Duodenal mucosa (tissue), 2 donors: Measurements from ENCODE around the gene CDRT4.

Source experiments
- H3K27ac ChIP-seq: one replicate; pipeline ENCODE4 v1.7.0; 2013; ENCODE audit warnings: low read depth, low read length
- H3K27me3 ChIP-seq, 2 donors: one replicate each; pipeline ENCODE4 v1.7.0; 2013; ENCODE audit warnings: low read length in 2 of 2, control low read depth in 1 of 2; ENCODE audit not compliant: insufficient read depth in 2 of 2, control insufficient read depth in 1 of 2
- H3K36me3 ChIP-seq, 2 donors: one replicate each; pipeline ENCODE4 v1.7.0; 2013; ENCODE audit warnings: low read length in 2 of 2, control low read depth in 1 of 2; ENCODE audit not compliant: insufficient read depth in 2 of 2, control insufficient read depth in 1 of 2
- H3K4me1 ChIP-seq, 2 donors: one replicate each; pipeline ENCODE4 v1.7.0; 2013; ENCODE audit warnings: low read length in 2 of 2, control low read depth in 1 of 2; ENCODE audit not compliant: insufficient read depth in 2 of 2, control insufficient read depth in 1 of 2
- H3K4me3 ChIP-seq, 2 donors: one replicate each; pipeline ENCODE4 v1.7.0; 2013; ENCODE audit warnings: low read length in 2 of 2, low read depth in 1 of 2
- H3K9ac ChIP-seq, 2 donors: one replicate each; pipeline ENCODE4 v1.7.0; 2013; ENCODE audit warnings: low read length in 2 of 2, low read depth in 1 of 2
- H3K9me3 ChIP-seq, 2 donors: one replicate each; pipeline ENCODE4 v1.7.0; 2013; ENCODE audit warnings: low read length in 2 of 2, control low read depth in 1 of 2; ENCODE audit not compliant: control insufficient read depth in 1 of 2

The CDRT4 gene

DNA sequence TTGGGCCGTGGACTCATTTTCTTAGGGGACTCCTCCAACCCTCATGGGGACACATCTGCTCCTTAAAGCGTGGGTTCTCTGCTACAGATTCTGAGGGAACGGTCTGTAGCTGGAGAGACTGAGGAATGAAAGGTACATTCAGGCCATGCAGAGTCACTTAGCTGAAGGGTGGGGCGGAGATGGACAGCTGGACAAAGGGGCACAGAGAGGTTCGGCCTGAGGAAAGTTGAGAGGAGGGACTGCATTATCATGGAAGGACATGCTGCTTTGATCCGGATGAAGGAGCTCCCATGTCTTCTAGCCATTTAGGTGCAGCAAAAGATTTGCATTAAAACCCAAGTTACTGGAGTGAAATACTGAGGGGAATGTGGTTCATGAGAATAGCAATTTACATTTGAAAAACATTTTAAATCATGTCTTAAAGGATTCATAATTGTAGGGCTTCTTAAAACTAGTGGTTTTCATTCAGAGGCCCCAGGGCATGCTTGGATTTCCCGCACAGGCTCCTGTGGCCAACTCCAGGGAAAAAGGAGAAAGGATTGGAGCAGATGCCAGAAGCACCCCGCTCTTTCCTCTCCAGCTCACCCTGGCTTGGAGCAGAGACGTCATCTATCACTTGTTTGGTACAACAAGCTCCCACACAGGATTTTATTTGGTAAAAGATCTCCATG is 54.2 kb downstream of the CDRT4 start:
- Histone ChIP-seq H3K36me3 (no peaks in the 10 kb centered on the region), H3K27ac (no peak overlapping the region), H3K9me3 (no peaks in the 10 kb centered on the region), H3K27me3 (no peaks in the 10 kb centered on the region), H3K4me1 (peaks cover 2 to 7% of the 10 kb centered on the region in 2 donors), H3K9ac (no peak overlapping the region), H3K4me3 (no peak overlapping the region)

DNA sequence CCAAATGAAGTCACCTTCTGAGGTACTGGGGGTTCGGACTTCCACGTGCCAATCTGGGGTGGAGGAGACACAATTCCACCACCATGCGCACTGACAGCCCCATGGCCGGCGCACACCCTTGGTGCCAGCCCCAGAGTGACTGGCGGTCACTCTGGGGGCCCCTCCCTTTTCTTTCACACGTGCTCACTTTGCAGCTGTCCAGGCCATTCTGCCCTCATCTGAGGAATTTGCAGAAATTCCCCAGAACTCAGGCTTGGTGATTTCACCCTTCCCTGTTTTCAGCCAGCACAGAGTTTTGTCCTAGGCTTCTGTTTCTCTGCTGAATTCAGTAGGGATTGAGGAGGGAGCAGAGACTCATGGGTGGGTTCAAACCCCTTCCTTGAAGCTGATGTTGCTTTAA is 54.8 kb downstream of the CDRT4 start:
- no peak overlapping the region for H3K27ac ChIP-seq
- peaks cover 2 to 7% of the 10 kb centered on the region in 2 donors for H3K4me1 ChIP-seq
- H3K9ac ChIP-seq, result no peak overlapping the region
- H3K36me3 ChIP-seq, result no peaks in the 10 kb centered on the region
- no peaks in the 10 kb centered on the region for H3K9me3 ChIP-seq
- H3K27me3 ChIP-seq, result no peaks in the 10 kb centered on the region
- H3K4me3 ChIP-seq, result no peak overlapping the region

DNA sequence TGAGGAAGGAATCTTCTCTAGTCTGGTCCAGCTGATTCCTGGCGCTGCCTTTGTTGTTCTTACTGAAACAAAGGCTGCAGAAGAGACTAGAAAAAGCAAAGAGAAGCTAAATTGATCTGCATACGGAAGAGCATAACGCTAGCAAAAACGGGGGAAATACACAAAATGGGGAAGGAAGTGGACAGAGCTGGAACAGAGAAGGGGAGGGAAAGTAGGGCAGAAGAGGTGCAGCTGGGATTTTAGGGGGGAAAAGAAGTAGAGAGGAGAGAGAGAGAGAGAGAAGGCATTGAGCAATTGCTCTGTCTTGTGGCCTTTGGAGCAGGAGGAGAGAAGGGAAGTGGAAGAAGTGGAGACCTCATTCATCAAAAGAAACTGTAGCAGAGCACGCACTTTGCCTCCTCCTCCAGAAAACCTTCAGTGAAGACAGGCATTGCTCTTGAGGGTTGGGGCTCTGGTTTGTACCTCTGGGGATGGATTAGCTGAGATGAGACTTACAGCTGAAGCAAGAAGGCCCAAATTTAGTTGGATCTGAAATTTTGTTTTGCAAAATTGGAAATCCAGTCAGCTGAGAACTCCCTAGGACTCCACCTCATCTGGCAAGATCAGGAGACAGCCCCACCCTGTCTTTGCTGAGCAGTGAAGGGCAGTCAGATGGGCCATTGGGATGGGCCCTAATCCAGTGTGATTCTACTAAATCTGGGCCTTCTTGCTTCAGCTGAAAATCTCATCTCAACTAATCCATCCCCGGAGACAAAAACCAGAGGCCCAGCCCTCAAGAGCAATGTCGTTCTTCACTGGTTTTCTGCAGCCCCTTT is 55.8 kb downstream of the CDRT4 start:
- H3K4me3 ChIP-seq, result no peak overlapping the region
- no peaks in the 10 kb centered on the region for H3K9me3 ChIP-seq
- no peaks in the 10 kb centered on the region for H3K27me3 ChIP-seq
- H3K27ac ChIP-seq, result no peak overlapping the region
- H3K9ac ChIP-seq, result no peak overlapping the region
- H3K4me1 ChIP-seq, result peaks cover 2 to 7% of the 10 kb centered on the region in 2 donors
- no peaks in the 10 kb centered on the region for H3K36me3 ChIP-seq

DNA sequence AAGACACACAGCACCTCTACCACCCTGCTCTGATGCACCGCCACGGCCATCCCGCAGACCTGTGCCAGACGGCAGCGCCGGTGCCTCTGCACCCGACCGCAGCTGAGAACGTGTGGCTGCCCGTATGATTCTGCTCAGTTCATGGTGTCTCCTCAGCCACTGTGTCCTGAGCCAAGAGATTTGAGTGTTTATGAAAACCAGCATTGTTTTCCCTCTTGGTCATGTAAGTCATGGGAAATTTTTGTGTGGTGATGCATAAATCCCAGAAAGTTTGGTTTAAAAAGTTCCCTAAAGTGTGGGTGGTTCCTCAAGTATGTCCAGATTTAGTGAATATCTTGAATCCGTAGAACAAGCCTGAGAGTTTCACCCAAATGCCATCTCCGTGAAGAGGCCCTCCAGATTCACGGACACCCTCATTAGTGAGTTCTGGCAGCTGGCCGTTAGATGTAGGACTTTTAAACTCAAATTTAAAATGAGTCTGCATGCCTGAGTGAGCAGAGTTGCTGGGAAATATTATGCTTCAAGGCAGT is 57.6 kb downstream of the CDRT4 start:
- Histone ChIP-seq H3K4me1 (peaks cover 12 to 19% of the 10 kb centered on the region in 2 donors), H3K9ac (peak overlapping the region in 1 of 2 donors; percentile 5), H3K4me3 (no peak overlapping the region)

DNA sequence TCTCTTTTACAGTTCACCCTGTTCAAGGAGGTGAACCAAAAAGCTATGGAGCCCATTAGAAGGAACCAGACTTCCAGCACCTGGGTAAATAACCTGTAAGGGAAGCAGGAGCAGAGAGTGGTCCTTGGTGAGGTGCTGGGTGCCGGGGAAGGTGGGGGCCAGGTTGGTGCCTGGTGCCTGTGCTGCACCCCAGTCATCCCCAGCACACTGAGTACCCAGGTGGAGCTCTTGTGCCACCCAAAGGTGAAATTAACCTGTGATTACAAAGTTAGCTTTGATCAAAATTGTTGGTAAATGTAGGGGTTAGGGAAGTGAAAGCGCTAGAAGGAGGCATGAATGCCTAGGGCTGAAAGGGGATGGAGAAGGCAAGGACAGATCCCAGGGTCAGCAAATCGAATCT is 58.6 kb downstream of the CDRT4 start:
- H3K4me1 ChIP-seq, result peaks cover 20 to 24% of the 10 kb centered on the region in 2 donors
- H3K27me3 ChIP-seq, result no peaks in the 10 kb centered on the region
- H3K36me3 ChIP-seq, result no peaks in the 10 kb centered on the region
- no peak overlapping the region for H3K27ac ChIP-seq
- no peak overlapping the region for H3K4me3 ChIP-seq
- H3K9me3 ChIP-seq, result no peaks in the 10 kb centered on the region
- no peak overlapping the region for H3K9ac ChIP-seq

More for the DNA sequence above, 57.6 kb downstream of the CDRT4 start:
- H3K9me3 ChIP-seq, result no peaks in the 10 kb centered on the region
- H3K36me3 ChIP-seq, result no peaks in the 10 kb centered on the region
- H3K27me3 ChIP-seq, result no peaks in the 10 kb centered on the region
- H3K27ac ChIP-seq, result peak overlapping the region; percentile 2

DNA sequence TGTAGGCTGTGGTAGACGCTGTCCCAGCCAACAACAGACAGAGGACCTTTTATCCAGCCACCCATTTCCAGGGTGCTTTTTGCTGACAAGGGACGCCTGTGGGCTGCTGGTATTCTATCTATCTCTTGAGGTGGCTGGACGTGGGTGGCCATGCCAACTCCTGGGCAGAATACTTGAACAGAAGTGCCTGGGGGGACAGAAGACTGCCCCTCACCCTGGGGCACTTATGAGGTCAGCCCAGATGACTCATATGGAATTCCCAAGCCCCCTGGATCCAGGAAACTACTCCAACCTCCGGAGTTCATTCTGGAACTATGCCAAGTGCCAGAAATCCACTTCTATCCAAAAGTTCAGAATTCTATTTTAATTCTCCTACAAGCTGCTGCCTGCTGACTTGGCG is 61.3 kb downstream of the CDRT4 start:
- no peak overlapping the region for H3K9ac ChIP-seq
- H3K27ac ChIP-seq, result no peak overlapping the region

DNA sequence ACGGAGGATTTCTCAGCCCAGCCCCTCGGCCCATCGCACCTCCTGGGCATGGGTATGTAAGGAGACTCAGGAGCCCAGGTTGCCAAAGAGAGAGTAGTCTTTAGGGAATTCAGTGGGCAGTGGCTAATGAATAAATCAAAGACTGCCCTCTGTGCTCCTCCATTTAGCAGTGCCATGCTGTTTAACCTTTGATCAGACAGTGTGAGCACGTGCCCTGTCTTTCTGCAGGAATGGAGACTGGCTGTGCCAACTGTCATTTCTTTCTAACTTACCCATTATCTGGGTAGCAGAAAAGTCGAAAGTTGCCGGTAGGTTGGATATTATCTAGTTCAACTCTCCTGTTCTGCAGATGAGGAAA is 62.4 kb downstream of the CDRT4 start:
- no peak overlapping the region for H3K27ac ChIP-seq
- no peaks in the 10 kb centered on the region for H3K36me3 ChIP-seq
- no peak overlapping the region for H3K4me3 ChIP-seq
- H3K4me1 ChIP-seq, result peaks cover 20 to 23% of the 10 kb centered on the region in 2 donors
- H3K9me3 ChIP-seq, result no peaks in the 10 kb centered on the region
- no peak overlapping the region for H3K9ac ChIP-seq
- H3K27me3 ChIP-seq, result no peaks in the 10 kb centered on the region

More for the DNA sequence above, 61.3 kb downstream of the CDRT4 start:
- Histone ChIP-seq H3K27me3 (no peaks in the 10 kb centered on the region), H3K9me3 (no peaks in the 10 kb centered on the region), H3K4me3 (no peak overlapping the region), H3K36me3 (no peaks in the 10 kb centered on the region), H3K4me1 (peaks cover 20 to 23% of the 10 kb centered on the region in 2 donors)

DNA sequence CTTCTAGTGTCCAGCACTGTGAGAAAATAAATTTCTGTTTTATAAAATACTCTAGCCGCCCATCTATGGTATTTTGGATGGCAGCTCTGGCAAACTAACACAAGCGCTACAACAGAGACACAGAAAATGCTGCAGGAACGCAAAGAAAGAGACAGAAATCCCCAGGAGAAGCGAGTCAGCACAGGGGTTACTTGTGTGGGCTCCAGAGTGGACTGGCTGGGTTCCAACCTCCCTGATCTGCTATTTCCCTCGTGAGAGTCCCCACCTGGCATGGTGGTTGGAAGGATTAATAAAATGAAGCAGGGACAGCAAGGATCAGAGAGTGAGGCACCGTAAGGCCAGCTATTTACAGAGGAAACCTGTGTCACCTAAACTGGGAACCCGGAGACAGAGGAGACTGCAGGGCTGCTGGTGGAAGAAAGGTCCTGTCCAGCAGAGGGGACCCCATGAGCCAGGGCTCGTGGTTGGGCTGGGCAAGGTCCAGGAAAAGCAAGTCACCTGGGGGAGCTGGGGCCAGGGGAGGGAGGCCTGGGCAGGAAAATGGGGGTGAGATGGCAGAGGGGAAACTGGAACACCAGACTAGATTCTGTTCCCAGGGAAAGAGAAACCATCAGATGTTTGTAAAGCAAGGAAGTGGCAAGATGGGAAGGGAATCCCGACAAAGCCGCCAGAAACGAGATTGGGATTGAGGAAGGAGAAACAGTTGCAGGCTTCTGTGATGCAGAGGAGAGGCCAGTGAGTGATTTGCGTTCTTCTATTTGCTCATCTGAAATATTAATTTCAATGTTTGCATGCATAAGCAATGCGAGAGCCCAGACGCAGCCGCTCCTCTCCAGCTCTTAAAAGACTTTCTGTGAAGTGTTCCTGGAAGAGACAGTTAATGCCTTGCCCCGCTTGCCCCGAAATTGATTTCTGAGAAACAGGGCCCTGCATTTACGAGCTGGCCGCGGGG is 63.0 kb downstream of the CDRT4 start:
- Histone ChIP-seq H3K36me3 (no peaks in the 10 kb centered on the region), H3K4me1 (peaks cover 18 to 23% of the 10 kb centered on the region in 2 donors), H3K9ac (no peak overlapping the region), H3K9me3 (no peaks in the 10 kb centered on the region), H3K27ac (no peak overlapping the region), H3K27me3 (no peaks in the 10 kb centered on the region), H3K4me3 (no peak overlapping the region)

DNA sequence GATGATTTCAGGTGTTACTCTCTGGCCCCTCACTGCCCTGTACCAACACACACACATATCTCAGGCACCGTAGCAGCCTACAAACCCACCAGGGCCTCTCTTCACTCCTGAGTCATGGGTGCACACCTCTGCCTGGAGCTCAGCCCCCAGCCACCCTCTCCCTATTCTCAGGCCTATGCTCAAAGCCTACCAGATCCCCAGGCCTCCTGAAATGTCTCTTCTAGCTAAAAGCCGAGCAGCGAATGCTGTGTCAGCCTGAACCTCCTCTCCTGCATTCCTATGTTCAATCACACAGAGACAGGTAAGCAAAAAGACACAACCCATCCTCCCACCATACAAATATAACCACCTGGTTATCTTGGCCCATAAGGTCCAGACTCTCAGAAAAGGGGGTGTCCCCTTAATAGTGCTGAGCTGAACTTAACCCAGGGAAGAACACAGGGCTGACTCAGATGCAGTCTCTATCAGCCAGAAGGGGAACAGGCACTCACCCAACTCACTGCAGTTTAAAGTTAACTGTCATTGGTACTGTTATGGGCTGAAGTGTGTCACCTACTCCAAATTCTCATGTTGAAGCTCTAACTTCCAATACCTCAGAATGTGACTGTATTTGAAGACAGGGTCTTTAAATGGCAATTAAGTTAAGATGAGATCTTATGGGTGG is 64.0 kb downstream of the CDRT4 start:
- no peaks in the 10 kb centered on the region for H3K36me3 ChIP-seq
- no peak overlapping the region for H3K27ac ChIP-seq
- no peak overlapping the region for H3K9ac ChIP-seq
- no peak overlapping the region for H3K4me3 ChIP-seq
- no peaks in the 10 kb centered on the region for H3K9me3 ChIP-seq
- H3K4me1 ChIP-seq, result peaks cover 18 to 23% of the 10 kb centered on the region in 2 donors
- H3K27me3 ChIP-seq, result no peaks in the 10 kb centered on the region
